ENCODE measurements around the gene GRAMD2B.

DNA sequence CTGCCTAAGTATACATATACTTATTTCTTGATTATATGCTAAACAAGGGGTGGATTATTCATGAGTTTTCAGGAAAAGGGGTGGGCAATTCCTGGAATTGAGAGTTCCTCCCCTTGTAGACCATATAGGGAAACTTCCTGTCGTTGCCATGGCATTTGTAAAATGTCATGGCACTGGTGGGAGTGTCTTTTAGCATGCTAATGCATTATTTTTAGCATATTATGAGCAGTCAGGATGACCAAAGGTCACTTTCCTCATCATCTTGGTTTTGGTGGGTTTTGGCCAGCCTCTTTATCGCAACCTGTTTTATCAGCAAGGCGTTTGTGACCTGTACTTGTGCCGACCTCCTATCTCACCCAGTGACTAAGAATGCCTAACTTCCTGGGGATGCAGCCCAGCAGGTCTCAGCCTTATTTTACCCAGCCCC is 90.9 kb downstream of the GRAMD2B start:
- TF ChIP-seq, protein P1, sequence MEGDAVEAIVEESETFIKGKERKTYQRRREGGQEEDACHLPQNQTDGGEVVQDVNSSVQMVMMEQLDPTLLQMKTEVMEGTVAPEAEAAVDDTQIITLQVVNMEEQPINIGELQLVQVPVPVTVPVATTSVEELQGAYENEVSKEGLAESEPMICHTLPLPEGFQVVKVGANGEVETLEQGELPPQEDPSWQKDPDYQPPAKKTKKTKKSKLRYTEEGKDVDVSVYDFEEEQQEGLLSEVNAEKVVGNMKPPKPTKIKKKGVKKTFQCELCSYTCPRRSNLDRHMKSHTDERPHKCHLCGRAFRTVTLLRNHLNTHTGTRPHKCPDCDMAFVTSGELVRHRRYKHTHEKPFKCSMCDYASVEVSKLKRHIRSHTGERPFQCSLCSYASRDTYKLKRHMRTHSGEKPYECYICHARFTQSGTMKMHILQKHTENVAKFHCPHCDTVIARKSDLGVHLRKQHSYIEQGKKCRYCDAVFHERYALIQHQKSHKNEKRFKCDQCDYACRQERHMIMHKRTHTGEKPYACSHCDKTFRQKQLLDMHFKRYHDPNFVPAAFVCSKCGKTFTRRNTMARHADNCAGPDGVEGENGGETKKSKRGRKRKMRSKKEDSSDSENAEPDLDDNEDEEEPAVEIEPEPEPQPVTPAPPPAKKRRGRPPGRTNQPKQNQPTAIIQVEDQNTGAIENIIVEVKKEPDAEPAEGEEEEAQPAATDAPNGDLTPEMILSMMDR (IDR thresholded peaks at IDR 0.05; ENCODE audit: poor library complexity): no peak
- TF ChIP-seq EZH2 (IDR thresholded peaks at IDR 0.05; ENCODE audit: borderline replicate concordance) (no peak), EZH2phosphoT487 (IDR thresholded peaks at IDR 0.05; ENCODE audit: low read depth, severe bottlenecking, unreplicated experiment) (no peak)
